Heart left ventricle (tissue), 16 donors: ENCODE measurements around the gene SPCS2. TPM values are rescaled to one million over a fixed set of nuclear protein-coding genes. Genes with fewer than 3 reads are reported as not detected.

Experiments used
- ATAC-seq, 4 donors: fragments of 200-7000 bp; cut with Tn5 transposase; one replicate each; pipeline ENCODE4 v1.9.1; 2020 to 2022; ENCODE audit warnings: moderate library complexity in 4 of 4, mild to moderate bottlenecking in 3 of 4, moderate number of reproducible peaks in 1 of 4
- DNase-seq, 5 donors: peaks; one replicate each; pipeline ENCODE4 v3.0.0-alpha.2; 2020
- H3K27ac ChIP-seq, 12 donors: fragments of 200-600 bp; sonication (generic) in 4 of 12; one replicate each; pipeline versions ENCODE4 v1.5.0 to v1.8.0; 2016 to 2022; ENCODE audit warnings: mild to moderate bottlenecking in 2 of 12
- H3K27me3 ChIP-seq, 9 donors: fragments of 200-600 bp; sonication (generic) in 2 of 9; one replicate each; pipeline versions ENCODE4 v1.5.1 to v1.8.0; 2016 to 2022; ENCODE audit warnings: mild to moderate bottlenecking in 3 of 9
- H3K36me3 ChIP-seq, 9 donors: fragments of 200-600 bp; sonication (generic) in 2 of 9; one replicate each; pipeline versions ENCODE4 v1.5.0 to v1.8.0; 2018 to 2022; ENCODE audit warnings: mild to moderate bottlenecking in 2 of 9
- H3K4me1 ChIP-seq, 12 donors: fragments of 200-600 bp; sonication (generic) in 4 of 12; one replicate each; pipeline versions ENCODE4 v1.5.0 to v1.8.0; 2016 to 2022; ENCODE audit warnings: mild to moderate bottlenecking in 3 of 12
- H3K4me3 ChIP-seq, 12 donors: fragments of 200-600 bp; sonication (generic) in 4 of 12; one replicate each; pipeline versions ENCODE4 v1.5.0 to v1.8.0; 2017 to 2022; ENCODE audit warnings: mild to moderate bottlenecking in 9 of 12, moderate library complexity in 4 of 12
- H3K9me3 ChIP-seq, 12 donors: fragments of 200-600 bp; sonication (generic) in 4 of 12; one replicate each; pipeline versions ENCODE4 v1.5.0 to v1.8.0; 2016 to 2022; ENCODE audit warnings: mild to moderate bottlenecking in 1 of 12
- POLR2A ChIP-seq, 2 donors: fragments of 450-650 bp; IDR thresholded peaks; one replicate each; pipeline ENCODE4 v1.6.1; 2017; ENCODE audit warnings: antibody characterized with exemption in 2 of 2, mild to moderate bottlenecking in 2 of 2, moderate library complexity in 2 of 2
- WGBS, 4 donors: extraction: QIAGEN DNeasy Blood & Tissue Kit in 2 of 4; methylation state at CpG; one replicate each; pipeline versions ENCODE4 v1.1.5 to v1.1.7; 2013 to 2018; 5-methylcytosine and 5-hydroxymethylcytosine counted together
- intact Hi-C, 10 donors: fragments of 100-400 bp; cut with DNase I; formaldehyde crosslinking; loops; one replicate each; pipeline versions ENCODE4 v1.11.1 to v1.14.2; 2022
- polyA plus RNA-seq, 2 donors: library from polyadenylated mRNA; stranded (reverse); fragments of 200-250 nt; gene quantifications; one replicate each; pipeline ENCODE4 v1.2.3, GENCODE V29; 2013
- total RNA-seq, 9 donors: library from RNA; depleted of rRNA in 2 of 9; stranded (reverse); fragments of >200 nt in 2 of 9; fragmentation: NEBNext Ultra II Directional in 3 of 9; extraction: Animal tissue kit (Norgen Biotek cat#: 25700) in 3 of 9; gene quantifications; one replicate each; pipeline versions ENCODE4 v1.1.0 to v1.2.4, GENCODE V29; 2016 to 2023
- TF ChIP-seq, protein P1 (sequence below), 12 donors: fragments of 200-600 bp; sonication (generic) in 4 of 12; IDR thresholded peaks; one replicate each; pipeline versions ENCODE4 v1.5.0 to v1.8.0; 2018 to 2022; ENCODE audit warnings: antibody characterized with exemption in 12 of 12, mild to moderate bottlenecking in 5 of 12
- donor health status: ischemic (EF 13 %, LVEDD 7.1; RV severe dilation, severe dysfunction).
- donor health status: healthy with polysubstance abuse.
- donor health status: DM: no; HTN: yes; CAD: no.
- donor health status: DM: no; HTN: no; CAD: no.
- donor health status: ischemic (EF 25% LVEDD 6.9; RV normal size, moderate dysfunction).
- donor health status: ischemic (EF 25% LVEDD 5.7; RV mildly dilated, moderate dysfunction).
- donor health status: healthy.
- donor health status: DM: yes; HTN: yes; CAD: no.
- donor health status: ischemic (EF 35%, LVEDD 5.7; RV mildly dilated, moderate dysfunction).
- donor health status: nonischemic (EF 11% LVEDD 7.7; RV severe dilation, severe dysfunction).
- donor health status: DM: yes; HTN: yes; CAD: no.
- donor health status: PGD.
- donor health status: ischemic (EF 29% LVEDD 5.4; RV normal size, mild dysfunction).
- donor health status: nonischemic (EF 23%, LVEDD 6.1; RV moderate dilation, normal function).

SPCS2 gene
- total and polyA plus RNA-seq, 11 donors, result 21.8 to 136 (median 109) TPM

DNA sequence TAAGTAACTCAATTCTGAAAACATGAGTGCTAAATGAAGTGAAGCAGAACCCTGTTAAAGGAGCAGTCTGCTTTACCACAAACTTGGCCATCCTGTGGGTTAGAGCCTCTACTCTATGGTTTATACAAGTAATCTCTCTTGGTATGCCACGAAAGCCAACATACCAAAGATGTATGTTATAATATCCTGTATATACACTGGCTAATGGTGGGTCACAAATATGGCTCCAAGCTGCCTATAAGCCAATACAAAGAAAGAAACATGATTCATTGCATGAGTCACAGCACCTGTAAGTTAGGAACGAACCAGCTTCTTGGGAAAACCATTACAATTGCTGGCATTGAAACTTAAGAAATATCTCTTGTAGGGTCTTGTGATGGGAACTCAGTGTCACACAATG is 16.3 kb upstream of the SPCS2 start:
- TF ChIP-seq, protein P1, sequence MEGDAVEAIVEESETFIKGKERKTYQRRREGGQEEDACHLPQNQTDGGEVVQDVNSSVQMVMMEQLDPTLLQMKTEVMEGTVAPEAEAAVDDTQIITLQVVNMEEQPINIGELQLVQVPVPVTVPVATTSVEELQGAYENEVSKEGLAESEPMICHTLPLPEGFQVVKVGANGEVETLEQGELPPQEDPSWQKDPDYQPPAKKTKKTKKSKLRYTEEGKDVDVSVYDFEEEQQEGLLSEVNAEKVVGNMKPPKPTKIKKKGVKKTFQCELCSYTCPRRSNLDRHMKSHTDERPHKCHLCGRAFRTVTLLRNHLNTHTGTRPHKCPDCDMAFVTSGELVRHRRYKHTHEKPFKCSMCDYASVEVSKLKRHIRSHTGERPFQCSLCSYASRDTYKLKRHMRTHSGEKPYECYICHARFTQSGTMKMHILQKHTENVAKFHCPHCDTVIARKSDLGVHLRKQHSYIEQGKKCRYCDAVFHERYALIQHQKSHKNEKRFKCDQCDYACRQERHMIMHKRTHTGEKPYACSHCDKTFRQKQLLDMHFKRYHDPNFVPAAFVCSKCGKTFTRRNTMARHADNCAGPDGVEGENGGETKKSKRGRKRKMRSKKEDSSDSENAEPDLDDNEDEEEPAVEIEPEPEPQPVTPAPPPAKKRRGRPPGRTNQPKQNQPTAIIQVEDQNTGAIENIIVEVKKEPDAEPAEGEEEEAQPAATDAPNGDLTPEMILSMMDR (IDR thresholded peaks at IDR 0.05), result no peak
- no peak for TF ChIP-seq POLR2A (IDR thresholded peaks at IDR 0.05)
- Histone ChIP-seq H3K27ac (no peak overlapping the region), H3K9me3 (no peaks in the 10 kb centered on the region), H3K4me3 (no peak overlapping the region), H3K27me3 (no peaks in the 10 kb centered on the region), H3K4me1 (peaks cover 0 to 6% (median 0%) of the 10 kb centered on the region in 12 donors), H3K36me3 (peaks cover 0 to 100% (median 50%) of the 10 kb centered on the region in 9 donors)
- no peak for DNase-seq
- no peak for ATAC-seq
- intact Hi-C loops, result loop anchor here in 5 of 10 donors (5.0 to 10.0 kb wide), 3 partner anchors 202 to 315 kb away; no protein-coding TSS in a partner anchor
- 88 to 93% (median 90%) methylated on average over 2 of the region's 2 CpGs for WGBS, 4 donors

DNA sequence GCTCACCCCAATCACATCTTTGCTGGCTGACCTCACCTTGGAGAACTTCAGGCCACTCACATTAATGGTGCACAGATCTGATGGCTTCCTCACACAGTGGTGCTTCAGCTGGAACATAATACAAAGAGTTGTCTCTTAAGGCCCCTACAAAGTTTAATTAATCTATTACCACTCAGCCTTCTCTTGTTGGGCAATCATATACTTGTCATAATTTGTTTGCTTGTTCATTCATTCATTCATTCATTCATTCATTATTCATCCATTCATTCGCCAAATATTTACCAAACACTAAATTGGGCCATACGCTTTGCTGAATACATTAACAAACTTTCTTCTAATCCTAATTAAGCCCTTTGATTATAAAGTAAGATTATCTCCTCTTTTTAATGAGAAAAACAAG is 15.3 kb upstream of the SPCS2 start:
- peaks cover 0 to 100% (median 41%) of the 10 kb centered on the region in 9 donors for H3K36me3 ChIP-seq
- no peaks in the 10 kb centered on the region for H3K9me3 ChIP-seq
- TF ChIP-seq POLR2A (IDR thresholded peaks at IDR 0.05), result no peak
- TF ChIP-seq, protein P1 (IDR thresholded peaks at IDR 0.05), result no peak
- ATAC-seq (no peak), DNase-seq (no peak)
- H3K27ac ChIP-seq, result no peak overlapping the region
- no peak overlapping the region for H3K4me3 ChIP-seq
- intact Hi-C loops, result loop anchor here in 5 of 10 donors (5.0 to 10.0 kb wide), 3 partner anchors 201 to 314 kb away; no protein-coding TSS in a partner anchor
- H3K4me1 ChIP-seq, result peaks cover 0 to 6% (median 0%) of the 10 kb centered on the region in 12 donors
- 95 to 98% (median 96%) methylated on average over 2 of the region's 2 CpGs for WGBS, 4 donors
- H3K27me3 ChIP-seq, result no peaks in the 10 kb centered on the region

DNA sequence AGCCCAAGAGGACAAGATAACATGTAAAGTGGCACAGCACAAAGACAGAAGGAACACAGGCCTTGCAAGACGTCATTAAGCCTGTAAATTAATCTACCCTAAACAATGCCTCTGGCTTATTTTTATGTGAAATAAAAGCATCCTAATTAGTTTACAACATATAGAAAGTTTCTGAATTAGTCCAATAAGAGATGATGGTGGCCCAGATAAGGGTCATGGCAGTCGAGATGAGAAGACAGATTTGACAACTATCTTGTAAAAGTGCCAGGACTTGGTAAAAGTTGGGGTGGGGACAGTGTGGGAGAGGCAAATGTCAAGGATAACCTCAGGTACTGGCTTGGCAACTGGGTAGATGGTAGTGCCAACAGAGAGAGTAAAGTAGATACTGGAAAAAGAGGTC is 13.8 kb upstream of the SPCS2 start:
- DNase-seq (no peak), ATAC-seq (no peak)
- peaks cover 0 to 6% (median 0%) of the 10 kb centered on the region in 12 donors for H3K4me1 ChIP-seq
- no peak for TF ChIP-seq POLR2A (IDR thresholded peaks at IDR 0.05)
- TF ChIP-seq, protein P1 (IDR thresholded peaks at IDR 0.05), result no peak
- H3K9me3 ChIP-seq, result no peaks in the 10 kb centered on the region
- 83 to 84% (median 83%) methylated on average over 2 of the region's 2 CpGs for WGBS, 4 donors
- H3K27ac ChIP-seq, result no peak overlapping the region
- H3K36me3 ChIP-seq, result peaks cover 0 to 100% (median 55%) of the 10 kb centered on the region in 9 donors
- H3K4me3 ChIP-seq, result no peak overlapping the region
- intact Hi-C loops, result loop anchor here in 1 of 10 donors (10.0 kb wide), 1 partner anchor 200 kb away; no protein-coding TSS in a partner anchor
- H3K27me3 ChIP-seq, result no peaks in the 10 kb centered on the region

DNA sequence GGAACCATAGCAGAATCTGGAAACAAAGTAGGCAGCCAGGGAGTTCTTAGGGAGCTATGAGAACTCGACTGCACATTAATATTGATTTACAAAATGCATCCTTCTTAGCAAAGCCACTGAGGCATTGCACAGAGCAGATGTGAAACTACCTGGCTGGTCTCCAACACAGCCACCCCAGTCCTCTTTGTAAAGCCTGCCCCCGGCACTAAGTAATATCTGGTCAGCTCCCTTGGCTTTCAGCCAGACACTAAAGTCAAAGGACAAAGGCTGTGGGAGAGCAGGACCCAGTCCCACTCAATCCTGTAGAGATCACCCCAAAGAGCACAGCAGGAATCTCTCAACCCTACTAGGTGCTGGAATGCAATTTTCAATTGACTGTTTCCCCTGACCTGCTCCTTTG is 13.0 kb upstream of the SPCS2 start:
- no peak for ATAC-seq
- 55 to 68% (median 60%) methylated on average over 2 of the region's 2 CpGs for WGBS, 4 donors
- TF ChIP-seq, protein P1 (IDR thresholded peaks at IDR 0.05), result no peak
- TF ChIP-seq POLR2A (IDR thresholded peaks at IDR 0.05), result no peak
- H3K27ac ChIP-seq, result no peak overlapping the region
- peaks cover 0 to 100% (median 62%) of the 10 kb centered on the region in 9 donors for H3K36me3 ChIP-seq
- no peak overlapping the region for H3K4me3 ChIP-seq
- intact Hi-C loops, result loop anchor here in 1 of 10 donors (10.0 kb wide), 1 partner anchor 199 kb away; no protein-coding TSS in a partner anchor
- H3K9me3 ChIP-seq, result no peaks in the 10 kb centered on the region
- no peak for DNase-seq
- no peaks in the 10 kb centered on the region for H3K27me3 ChIP-seq
- H3K4me1 ChIP-seq, result peaks cover 0 to 7% (median 0%) of the 10 kb centered on the region in 12 donors
